ENCODE measurements around the gene ZNF774. TPM values are rescaled to one million over a fixed set of nuclear protein-coding genes. Genes with fewer than 3 reads are reported as not detected.
A peak's percentile ranks its signal among the peaks of the same experiment; 100 is the strongest.

The ZNF774 gene
- total RNA-seq, 4 donors from 2014 or later: 2.1 to 17.1 (median 5.4) TPM

GRCh38 chr15:90307661-90308060 lies 44.4 kb upstream of the ZNF774 start:
- Histone ChIP-seq H3K27me3 (no peaks in the 10 kb centered on the region), H3K36me3 (no peaks in the 10 kb centered on the region), H3K27ac (no peak overlapping the region), H3K4me3 (no peak overlapping the region), H3K4me1 (no peaks in the 10 kb centered on the region), H3K9me3 (no peaks in the 10 kb centered on the region)
- DNase-seq (no peak), ATAC-seq (no peak)
- TF ChIP-seq POLR2A (IDR thresholded peaks at IDR 0.05) (no peak), CTCF (IDR thresholded peaks at IDR 0.05 in 4 of 5, conservative IDR thresholded peaks at IDR 0.05 in 1 of 5) (no peak)
- intact Hi-C loops (cut with DNase I; ENCODE audit: low total_unique reads): no loop called here
- in situ Hi-C loops (cut with MboI; ENCODE audit: low sequenced_read_pairs in 4 of 4): loop anchor here (25.0 kb wide), 2 partner anchors 305 to 580 kb away; partner anchors contain the start of gene FES (in 4 of the 4)

DNA sequence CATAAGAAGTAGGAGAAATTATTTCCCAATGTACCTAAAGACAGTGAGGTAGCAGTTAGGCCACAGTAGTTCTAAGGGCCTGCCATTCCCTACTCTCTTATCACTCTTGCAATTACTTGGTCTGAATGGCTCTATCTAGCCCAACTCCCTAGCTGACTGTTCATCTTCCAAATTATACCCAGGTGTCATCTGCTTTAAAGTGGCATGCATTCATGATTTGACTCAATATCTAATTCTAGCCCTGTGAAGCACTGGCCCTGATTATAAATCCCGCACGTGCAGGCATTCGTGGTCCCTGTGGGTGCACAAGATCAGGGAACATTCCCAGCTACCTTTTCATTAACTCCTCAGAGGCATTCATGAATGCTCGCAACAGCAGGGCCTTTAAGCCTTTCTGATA lies 43.1 kb upstream of the ZNF774 start:
- TF ChIP-seq POLR2A (IDR thresholded peaks at IDR 0.05) (no peak), CTCF (IDR thresholded peaks at IDR 0.05 in 4 of 5, conservative IDR thresholded peaks at IDR 0.05 in 1 of 5) (no peak)
- H3K4me3 ChIP-seq: no peak overlapping the region
- H3K36me3 ChIP-seq: no peaks in the 10 kb centered on the region
- no peaks in the 10 kb centered on the region for H3K4me1 ChIP-seq
- no peaks in the 10 kb centered on the region for H3K27me3 ChIP-seq
- in situ Hi-C loops (cut with MboI; ENCODE audit: low sequenced_read_pairs in 4 of 4) (loop anchor here (25.0 kb wide), 2 partner anchors 303 to 578 kb away; partner anchors contain the start of gene FES (in 4 of the 4)), intact Hi-C loops (cut with DNase I; ENCODE audit: low total_unique reads) (no loop called here)
- no peak overlapping the region for H3K27ac ChIP-seq
- H3K9me3 ChIP-seq: no peaks in the 10 kb centered on the region
- peak; percentile 68 to 79 for ATAC-seq
- DNase-seq: no peak

DNA sequence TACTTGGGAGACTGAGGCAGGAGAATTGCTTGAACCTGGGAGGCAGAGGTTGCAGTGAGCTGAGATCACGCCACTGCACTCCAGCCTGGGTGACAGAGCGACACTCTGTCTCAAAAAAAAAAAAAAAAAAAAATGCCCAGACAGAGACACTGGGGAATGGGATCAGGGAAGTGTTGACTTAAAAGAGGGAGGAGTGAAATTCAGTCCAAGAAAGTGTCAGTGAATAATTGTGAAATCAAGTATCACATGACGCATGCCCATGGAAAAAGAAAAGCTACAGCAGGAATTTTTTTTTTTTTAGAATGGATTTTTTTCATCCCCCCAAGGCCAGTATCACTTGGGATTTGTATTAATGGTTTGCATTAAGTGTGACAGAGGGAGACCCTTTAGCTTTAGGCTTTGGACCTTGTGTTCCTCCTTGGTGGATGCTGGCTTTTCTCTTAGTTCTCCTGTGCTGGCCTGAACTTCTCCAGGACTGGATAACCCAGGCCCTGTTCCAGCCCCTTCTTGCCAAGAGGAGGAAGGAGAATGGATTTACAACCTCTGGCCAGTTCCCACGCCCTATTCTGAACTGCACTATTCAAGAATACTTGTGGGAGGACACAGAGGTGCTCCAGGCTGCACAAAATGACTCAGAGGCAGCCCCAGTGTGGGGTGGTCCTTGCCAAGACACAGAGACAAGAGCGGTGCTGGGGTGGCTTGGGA lies 36.7 kb upstream of the ZNF774 start:
- Histone ChIP-seq H3K27ac (peak overlapping the region; percentile 60 to 83 (median 72)), H3K4me1 (peaks cover 13 to 17% of the 10 kb centered on the region in 2 donors), H3K9me3 (no peaks in the 10 kb centered on the region), H3K4me3 (no peak overlapping the region), H3K36me3 (no peaks in the 10 kb centered on the region), H3K27me3 (no peaks in the 10 kb centered on the region)
- TF ChIP-seq CTCF (IDR thresholded peaks at IDR 0.05 in 4 of 5, conservative IDR thresholded peaks at IDR 0.05 in 1 of 5) (no peak), POLR2A (IDR thresholded peaks at IDR 0.05) (no peak)
- in situ Hi-C loops (cut with MboI; ENCODE audit: low sequenced_read_pairs in 4 of 4): loop anchor here (25.0 kb wide), 2 partner anchors 297 to 572 kb away; partner anchors contain the start of gene FES (in 4 of the 4)
- peak; percentile 78 to 93 for DNase-seq
- ATAC-seq: peak; percentile 91 to 94
- intact Hi-C loops (cut with DNase I; ENCODE audit: low total_unique reads): no loop called here

DNA sequence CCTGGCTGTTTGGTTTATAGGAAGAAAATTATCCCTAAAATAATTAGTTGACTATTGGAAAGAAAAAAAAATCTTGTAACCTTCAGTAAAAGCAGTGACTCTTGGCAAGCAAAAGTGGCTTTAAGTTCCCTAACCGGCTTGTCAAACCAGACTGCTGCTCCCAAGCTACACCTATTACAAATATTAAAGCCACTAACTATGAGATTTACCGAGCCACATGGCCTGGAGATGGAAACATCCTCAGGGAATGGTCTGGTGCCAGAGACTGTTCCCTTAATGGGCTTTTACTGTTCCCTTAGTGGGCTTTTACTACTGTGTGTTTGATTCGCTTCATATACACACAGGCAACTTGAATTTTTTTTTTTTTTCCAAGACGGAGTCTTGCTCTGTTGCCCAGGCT lies 35.9 kb upstream of the ZNF774 start:
- peak overlapping the region; percentile 60 to 83 (median 72) for H3K27ac ChIP-seq
- H3K9me3 ChIP-seq: no peaks in the 10 kb centered on the region
- in situ Hi-C loops (cut with MboI; ENCODE audit: low sequenced_read_pairs in 4 of 4): loop anchor here (25.0 kb wide), 2 partner anchors 296 to 571 kb away; partner anchors contain the start of gene FES (in 4 of the 4)
- no peaks in the 10 kb centered on the region for H3K27me3 ChIP-seq
- peaks cover 16 to 17% of the 10 kb centered on the region in 2 donors for H3K4me1 ChIP-seq
- DNase-seq (no peak), ATAC-seq (no peak)
- intact Hi-C loops (cut with DNase I; ENCODE audit: low total_unique reads): no loop called here
- H3K4me3 ChIP-seq: no peak overlapping the region
- H3K36me3 ChIP-seq: no peaks in the 10 kb centered on the region
- TF ChIP-seq CTCF (IDR thresholded peaks at IDR 0.05 in 4 of 5, conservative IDR thresholded peaks at IDR 0.05 in 1 of 5): no peak
- TF ChIP-seq POLR2A (IDR thresholded peaks at IDR 0.05): no peak

All from gastrocnemius medialis (tissue), 4 donors.